ENCODE measurements around the gene SMIM27.
A peak's percentile ranks its signal among the peaks of the same experiment; 100 is the strongest.
"Not testable (repeated sequence)": the region's sequence is repeated elsewhere in the genome, so short reads cannot be mapped to it uniquely, and the experiment has no call there.

Gene SMIM27

GRCh38 chr9:32552172-32552872, at the start of gene SMIM27, which contains the start of gene TOPORS:
SMIM27 (plus strand) TSS chr9:32552327; CDS start chr9:32552435, 108 bp downstream.
TOPORS (minus strand) TSS chr9:32552586; CDS start chr9:32552436, 150 bp downstream.
- DNase-seq (ENCODE audit: low read depth, low spot score): peak; percentile 96

- DNase-seq (ENCODE audit: low read depth, low spot score): peak; percentile 9
Observed at GRCh38 chr9:32502464-32502863, 49.7 kb upstream of the SMIM27 start.

GRCh38 chr9:32503008-32503407, 49.1 kb upstream of the SMIM27 start:
- peak; percentile 4 for DNase-seq (ENCODE audit: low read depth, low spot score)

- DNase-seq (ENCODE audit: low read depth, low spot score): peak; percentile 14
Observed at GRCh38 chr9:32508728-32509127, 43.4 kb upstream of the SMIM27 start.

- DNase-seq (ENCODE audit: low read depth, low spot score): no peak
Observed at GRCh38 chr9:32516241-32516640, 35.9 kb upstream of the SMIM27 start.

- DNase-seq (ENCODE audit: low read depth, low spot score): no peak
Observed at GRCh38 chr9:32518276-32518675, 33.9 kb upstream of the SMIM27 start.

- no peak for DNase-seq (ENCODE audit: low read depth, low spot score)
Observed at GRCh38 chr9:32523910-32524309, 28.2 kb upstream of the SMIM27 start.

- DNase-seq (ENCODE audit: low read depth, low spot score): not testable (repeated sequence)
Observed at GRCh38 chr9:32524558-32524891, 27.6 kb upstream of the SMIM27 start.

GRCh38 chr9:32524892-32525708, 27.0 kb upstream of the SMIM27 start:
- peak; percentile 27 for DNase-seq (ENCODE audit: low read depth, low spot score)

- DNase-seq (ENCODE audit: low read depth, low spot score): no peak
Observed at GRCh38 chr9:32525709-32526030, 26.5 kb upstream of the SMIM27 start.

GRCh38 chr9:32526041-32526706, 26.0 kb upstream of the SMIM27 start, which contains the start of gene RIGI:
RIGI (minus strand) TSS chr9:32526196; CDS start chr9:32526166, 30 bp downstream.
- peak; percentile 84 for DNase-seq (ENCODE audit: low read depth, low spot score)

GRCh38 chr9:32526707-32527048, 25.4 kb upstream of the SMIM27 start:
- DNase-seq (ENCODE audit: low read depth, low spot score): no peak

GRCh38 chr9:32533336-32533735, 18.8 kb upstream of the SMIM27 start:
- DNase-seq (ENCODE audit: low read depth, low spot score): no peak

- no peak for DNase-seq (ENCODE audit: low read depth, low spot score)
Observed at GRCh38 chr9:32533816-32534215, 18.3 kb upstream of the SMIM27 start.

GRCh38 chr9:32543047-32543446, 9.1 kb upstream of the SMIM27 start:
- DNase-seq (ENCODE audit: low read depth, low spot score): no peak

GRCh38 chr9:32545884-32546283, 6.2 kb upstream of the SMIM27 start:
- DNase-seq (ENCODE audit: low read depth, low spot score): no peak

GRCh38 chr9:32548213-32548612, 3.9 kb upstream of the SMIM27 start:
- DNase-seq (ENCODE audit: low read depth, low spot score): not testable (repeated sequence)

GRCh38 chr9:32550150-32550561, 2.0 kb upstream of the SMIM27 start:
- DNase-seq (ENCODE audit: low read depth, low spot score): no peak

- peak; percentile 99 for DNase-seq (ENCODE audit: low read depth, low spot score)
Observed at GRCh38 chr9:32550562-32551275, 1.4 kb upstream of the SMIM27 start.

- no peak for DNase-seq (ENCODE audit: low read depth, low spot score)
Observed at GRCh38 chr9:32551276-32552051, 663 bp upstream of the SMIM27 start.

GRCh38 chr9:32554107-32554506, 2.0 kb downstream of the SMIM27 start:
- DNase-seq (ENCODE audit: low read depth, low spot score): no peak

All from ELF-1 (cell line).